NT2/D1 (cell line): ENCODE measurements around the gene SYNDIG1.

ENCODE experiments used
- DNase-seq: peaks from one replicate; pipeline ENCODE4 v3.0.0-alpha.2; 2011; ENCODE audit warnings: low read depth, low spot score
- H3K27me3 ChIP-seq: 2 replicates; pipeline ENCODE4 v1.6.0; 2011; ENCODE audit warnings: mild to moderate bottlenecking; ENCODE audit not compliant: insufficient read length, insufficient read depth
- H3K36me3 ChIP-seq: 2 replicates; pipeline ENCODE4 v1.6.1; 2011; ENCODE audit warnings: mild to moderate bottlenecking, low read length, mixed read lengths; ENCODE audit not compliant: insufficient read depth, insufficient read length
- H3K4me1 ChIP-seq: 2 replicates; pipeline ENCODE4 v1.5.1; 2011; ENCODE audit not compliant: insufficient read depth, insufficient read length
- H3K4me3 ChIP-seq: 2 replicates; pipeline ENCODE4 v1.5.1; 2011; ENCODE audit warnings: low read depth; ENCODE audit not compliant: insufficient read length
- H3K9ac ChIP-seq: 2 replicates; pipeline ENCODE4 v1.6.0; 2011; ENCODE audit warnings: low read depth; ENCODE audit not compliant: insufficient read length
- H3K9me3 ChIP-seq: 2 replicates; pipeline ENCODE4 v1.5.1; 2011; ENCODE audit warnings: mild to moderate bottlenecking, low read length; ENCODE audit not compliant: insufficient read depth
- SUZ12 ChIP-seq: IDR thresholded peaks from 2 replicates; pipeline ENCODE4 v1.6.1; 2011; ENCODE audit not compliant: insufficient read length, insufficient read depth; ENCODE audit errors: extremely low read depth
- YY1 ChIP-seq: IDR thresholded peaks from 2 replicates; pipeline ENCODE4 v1.6.1; 2011; ENCODE audit not compliant: insufficient read length, insufficient read depth
- ZNF274 ChIP-seq: IDR thresholded peaks from 2 replicates; pipeline ENCODE4 v1.6.1; 2011; ENCODE audit warnings: mild to moderate bottlenecking, low read depth, low read length

The SYNDIG1 gene

GRCh38 chr20:24441661-24442060 is 27.8 kb upstream of the SYNDIG1 start:
- no peaks in the 10 kb centered on the region for H3K9me3 ChIP-seq
- DNase-seq = no peak
- H3K9ac ChIP-seq = no peak overlapping the region
- no peaks in the 10 kb centered on the region for H3K27me3 ChIP-seq
- H3K4me3 ChIP-seq = no peak overlapping the region
- H3K4me1 ChIP-seq = peaks cover 19% of the 10 kb centered on the region
- TF ChIP-seq SUZ12 (no peak), YY1 (no peak), ZNF274 (no peak)
- H3K36me3 ChIP-seq = no peaks in the 10 kb centered on the region

- Histone ChIP-seq H3K4me3 (no peak overlapping the region), H3K9me3 (no peaks in the 10 kb centered on the region), H3K4me1 (peaks cover 19% of the 10 kb centered on the region), H3K36me3 (no peaks in the 10 kb centered on the region), H3K9ac (peak overlapping the region; percentile 11), H3K27me3 (no peaks in the 10 kb centered on the region)
- DNase-seq = no peak
- TF ChIP-seq SUZ12 = no peak
Observed at GRCh38 chr20:24442909-24443308, 26.5 kb upstream of the SYNDIG1 start.

- H3K4me3 ChIP-seq = no peak overlapping the region
- TF ChIP-seq ZNF274 (no peak), YY1 (no peak), SUZ12 (no peak)
Observed at GRCh38 chr20:24443436-24443835, 26.0 kb upstream of the SYNDIG1 start.

GRCh38 chr20:24444526-24445190 is 24.8 kb upstream of the SYNDIG1 start:
- TF ChIP-seq SUZ12 (no peak), YY1 (no peak), ZNF274 (no peak)

More at GRCh38 chr20:24443436-24443835, 26.0 kb upstream of the SYNDIG1 start:
- DNase-seq = peak; percentile 72
- Histone ChIP-seq H3K9me3 (no peaks in the 10 kb centered on the region), H3K4me1 (peaks cover 19% of the 10 kb centered on the region), H3K27me3 (no peaks in the 10 kb centered on the region), H3K36me3 (no peaks in the 10 kb centered on the region), H3K9ac (no peak overlapping the region)

GRCh38 chr20:24445510-24446170 is 23.8 kb upstream of the SYNDIG1 start:
- Histone ChIP-seq H3K27me3 (no peaks in the 10 kb centered on the region), H3K4me3 (no peak overlapping the region), H3K9me3 (no peaks in the 10 kb centered on the region), H3K9ac (no peak overlapping the region), H3K4me1 (peaks cover 19% of the 10 kb centered on the region), H3K36me3 (no peaks in the 10 kb centered on the region)
- DNase-seq = no peak
- TF ChIP-seq YY1 (no peak), SUZ12 (no peak), ZNF274 (no peak)

More at GRCh38 chr20:24444526-24445190, 24.8 kb upstream of the SYNDIG1 start:
- peaks cover 19% of the 10 kb centered on the region for H3K4me1 ChIP-seq
- no peaks in the 10 kb centered on the region for H3K36me3 ChIP-seq
- DNase-seq = no peak
- no peak overlapping the region for H3K4me3 ChIP-seq
- no peak overlapping the region for H3K9ac ChIP-seq
- H3K9me3 ChIP-seq = no peaks in the 10 kb centered on the region
- H3K27me3 ChIP-seq = no peaks in the 10 kb centered on the region

- Histone ChIP-seq H3K4me1 (peaks cover 19% of the 10 kb centered on the region), H3K27me3 (no peaks in the 10 kb centered on the region), H3K4me3 (no peak overlapping the region), H3K36me3 (no peaks in the 10 kb centered on the region), H3K9me3 (no peaks in the 10 kb centered on the region), H3K9ac (no peak overlapping the region)
- DNase-seq = no peak
- no peak for TF ChIP-seq ZNF274
- TF ChIP-seq YY1 = no peak
- TF ChIP-seq SUZ12 = no peak
Observed at GRCh38 chr20:24446811-24447210, 22.6 kb upstream of the SYNDIG1 start.

GRCh38 chr20:24448170-24448569 is 21.3 kb upstream of the SYNDIG1 start:
- H3K27me3 ChIP-seq = no peaks in the 10 kb centered on the region
- no peaks in the 10 kb centered on the region for H3K36me3 ChIP-seq
- TF ChIP-seq ZNF274 (no peak), SUZ12 (no peak), YY1 (no peak)
- H3K9ac ChIP-seq = no peak overlapping the region
- H3K9me3 ChIP-seq = no peaks in the 10 kb centered on the region
- no peak for DNase-seq
- H3K4me1 ChIP-seq = peaks cover 17% of the 10 kb centered on the region
- no peak overlapping the region for H3K4me3 ChIP-seq
